OCI-LY7 (cell line): Measurements from ENCODE around the gene CYP19A1.

Source experiments
- CTCF ChIP-seq: fragments of 200-600 bp; sonication (generic); conservative IDR thresholded peaks from 2 replicates; pipeline ENCODE4 v1.5.1; 2014; ENCODE audit warnings: mild to moderate bottlenecking, antibody characterized with exemption, low read length, moderate library complexity, mixed read lengths
- EZH2phosphoT487 ChIP-seq: fragments of 200-600 bp; sonication (generic); IDR thresholded peaks from 2 replicates; pipeline ENCODE4 v1.6.1; 2018; ENCODE audit warnings: low read depth, borderline replicate concordance, mild to moderate bottlenecking, mixed run types, antibody characterized with exemption, low read length, moderate library complexity, mixed read lengths

- TF ChIP-seq CTCF, result no peak
- no peak for TF ChIP-seq EZH2phosphoT487
Measured at GRCh38 chr15:51335087-51335486, 3.3 kb downstream of the CYP19A1 start.
